Memory B cell (primary cell): ENCODE data around the gene VAPB.

Experiments
- ATAC-seq: fragments of 150-1000 bp; cut with Tn5 transposase; 2 replicates; pipeline ENCODE4 v1.10.0; 2021; ENCODE audit warnings: low read depth, mild to moderate bottlenecking, moderate library complexity
- DNase-seq, 2 donors: peaks; one replicate each; pipeline ENCODE4 v3.0.0; 2022; ENCODE audit warnings: low spot score in 2 of 2
- H3K27ac Mint-ChIP-seq: one replicate; pipeline ENCODE4 v1.8.0; 2022; ENCODE audit warnings: mild to moderate bottlenecking, moderate library complexity, mixed read lengths
- H3K27me3 Mint-ChIP-seq: one replicate; pipeline ENCODE4 v1.8.0; 2022; ENCODE audit warnings: mixed read lengths
- H3K36me3 Mint-ChIP-seq: one replicate; pipeline ENCODE4 v1.8.0; 2022; ENCODE audit warnings: mild to moderate bottlenecking, mixed read lengths
- H3K4me1 Mint-ChIP-seq: one replicate; pipeline ENCODE4 v1.8.0; 2022; ENCODE audit warnings: mixed read lengths
- H3K4me3 Mint-ChIP-seq: one replicate; pipeline ENCODE4 v1.8.0; 2022; ENCODE audit warnings: mild to moderate bottlenecking, moderate library complexity, mixed read lengths
- H3K9me3 Mint-ChIP-seq: one replicate; pipeline ENCODE4 v1.8.0; 2022; ENCODE audit warnings: mixed read lengths

The VAPB gene

DNA sequence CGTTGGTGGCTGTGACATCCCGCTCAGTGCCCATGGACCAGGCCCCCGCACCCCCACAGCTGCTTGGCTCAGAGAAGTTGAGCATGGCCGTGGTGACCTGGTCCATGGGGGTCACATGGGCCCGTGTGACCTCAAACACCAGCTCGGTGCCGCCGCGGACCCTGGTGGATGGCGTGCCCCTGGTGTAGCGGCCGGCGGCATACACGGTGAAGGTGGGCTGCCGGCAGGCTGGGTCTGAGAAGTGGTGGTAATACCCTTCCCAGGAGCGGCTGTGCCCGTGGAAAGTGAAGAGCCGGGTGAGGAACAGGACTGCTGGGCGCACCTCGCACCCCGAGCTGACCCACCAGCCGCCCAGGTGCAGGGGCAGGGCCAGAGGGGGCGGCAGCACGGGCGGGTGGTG lies 72.1 kb downstream of the VAPB start:
- no peak overlapping the region for H3K4me3 Mint-ChIP-seq
- no peaks in the 10 kb centered on the region for H3K36me3 Mint-ChIP-seq
- no peak for DNase-seq
- H3K27me3 Mint-ChIP-seq, result peaks cover 5% of the 10 kb centered on the region
- H3K9me3 Mint-ChIP-seq, result no peaks in the 10 kb centered on the region
- no peak overlapping the region for H3K27ac Mint-ChIP-seq
- no peak for ATAC-seq
- H3K4me1 Mint-ChIP-seq, result peaks cover 17% of the 10 kb centered on the region

DNA sequence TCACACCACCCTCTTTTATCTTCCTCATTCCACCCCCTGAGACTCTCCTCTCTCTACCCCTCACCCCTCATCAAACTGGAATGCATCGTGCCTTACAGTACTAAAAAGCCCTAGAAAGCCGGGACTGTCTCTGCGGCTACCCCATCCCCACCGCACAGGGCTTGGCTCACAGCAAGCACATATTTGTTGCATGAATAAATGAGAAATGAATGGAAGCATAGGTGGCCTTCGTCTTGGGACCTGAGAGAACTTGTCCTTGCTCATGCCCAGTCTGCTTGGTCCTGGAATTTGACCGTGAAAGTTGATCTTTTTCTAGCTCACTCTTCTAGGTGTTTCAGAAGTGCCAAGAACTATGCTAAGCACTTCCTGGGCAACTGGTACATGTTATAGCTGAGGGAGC lies 72.9 kb downstream of the VAPB start:
- Mint-ChIP-seq H3K27me3 (peaks cover 3% of the 10 kb centered on the region), H3K36me3 (no peaks in the 10 kb centered on the region), H3K4me3 (no peak overlapping the region), H3K9me3 (no peaks in the 10 kb centered on the region), H3K27ac (no peak overlapping the region), H3K4me1 (peaks cover 13% of the 10 kb centered on the region)
- DNase-seq (no peak), ATAC-seq (no peak)

DNA sequence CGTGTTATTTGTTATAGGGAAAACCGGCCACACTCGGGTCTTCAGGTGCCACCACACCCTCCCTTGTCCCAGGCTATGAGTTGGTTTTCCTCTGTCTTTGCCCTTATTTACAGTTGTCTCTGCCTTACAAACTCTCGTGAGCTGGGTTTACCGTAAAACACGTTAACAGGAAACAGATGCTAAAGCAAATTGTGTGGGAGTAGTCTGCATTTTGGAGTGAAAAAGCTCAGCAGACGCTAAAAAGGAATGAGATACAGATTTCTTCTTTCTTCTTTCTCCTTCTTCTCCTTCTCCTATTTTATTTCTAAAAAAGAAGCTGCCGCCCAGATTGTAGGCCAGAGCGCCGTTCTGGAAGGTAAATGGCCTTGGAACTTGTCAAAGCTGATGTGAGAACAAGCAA lies 74.2 kb downstream of the VAPB start:
- ATAC-seq, result no peak
- H3K4me3 Mint-ChIP-seq, result no peak overlapping the region
- peaks cover 3% of the 10 kb centered on the region for H3K27me3 Mint-ChIP-seq
- peaks cover 8% of the 10 kb centered on the region for H3K4me1 Mint-ChIP-seq
- no peaks in the 10 kb centered on the region for H3K36me3 Mint-ChIP-seq
- no peak for DNase-seq
- H3K9me3 Mint-ChIP-seq, result no peaks in the 10 kb centered on the region
- H3K27ac Mint-ChIP-seq, result no peak overlapping the region

DNA sequence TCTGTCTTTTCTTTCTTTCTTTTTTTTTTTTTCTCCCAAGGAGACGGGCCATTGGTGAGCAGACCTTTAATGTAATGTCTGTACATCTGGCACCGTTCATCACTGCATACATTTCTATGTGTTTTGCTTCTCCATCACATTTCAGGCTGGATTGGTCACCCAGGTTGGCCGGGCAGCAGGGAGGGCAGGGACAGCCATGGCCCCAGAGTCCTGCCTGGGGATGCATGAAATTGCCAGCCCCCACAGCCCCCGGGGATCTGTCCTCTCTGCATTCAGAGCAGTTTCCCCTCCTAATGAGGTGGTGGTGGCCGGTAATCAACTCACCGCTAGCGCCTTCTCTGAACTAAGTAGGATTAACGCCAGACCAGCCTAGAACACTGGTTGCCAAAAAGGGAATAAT lies 75.8 kb downstream of the VAPB start:
- Mint-ChIP-seq H3K4me1 (no peaks in the 10 kb centered on the region), H3K36me3 (no peaks in the 10 kb centered on the region)
- ATAC-seq, result no peak

DNA sequence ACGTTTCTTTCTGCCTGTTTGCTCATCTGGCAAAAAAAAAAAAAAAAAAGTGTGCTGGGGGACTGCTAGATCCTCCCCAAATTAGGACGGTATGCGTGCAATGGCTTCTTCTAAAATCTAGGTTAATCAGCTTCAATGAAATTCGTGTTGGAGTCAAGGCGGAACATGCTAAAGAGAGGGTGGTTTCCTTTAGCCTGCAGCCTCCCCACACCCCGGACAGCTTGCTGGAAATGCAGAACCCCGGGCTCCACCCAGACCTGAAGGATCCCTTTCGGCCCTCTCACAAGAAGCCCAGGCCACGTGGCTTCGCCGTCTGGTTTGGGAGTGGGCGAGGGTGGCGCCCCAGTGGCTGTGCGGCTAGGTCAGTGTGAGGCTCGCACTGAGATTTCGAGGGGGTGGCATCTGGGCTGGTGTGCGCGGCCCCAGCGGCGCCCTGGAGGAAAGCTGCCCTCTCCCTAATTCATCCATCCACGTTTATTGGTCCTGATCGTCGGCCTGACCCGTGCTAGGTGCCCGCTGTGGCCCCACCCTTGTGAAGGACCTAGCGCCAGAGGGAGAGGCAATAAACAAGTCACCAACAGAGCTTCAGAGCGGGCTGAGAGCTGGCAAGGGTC lies 77.2 kb downstream of the VAPB start:
- DNase-seq (no peak), ATAC-seq (no peak)
- Mint-ChIP-seq H3K4me1 (no peaks in the 10 kb centered on the region), H3K9me3 (no peaks in the 10 kb centered on the region), H3K4me3 (no peak overlapping the region), H3K27me3 (no peaks in the 10 kb centered on the region), H3K36me3 (no peaks in the 10 kb centered on the region), H3K27ac (no peak overlapping the region)

More for the DNA sequence above, 75.8 kb downstream of the VAPB start:
- DNase-seq, result no peak
- H3K27ac Mint-ChIP-seq, result no peak overlapping the region
- H3K4me3 Mint-ChIP-seq, result no peak overlapping the region
- peaks cover 3% of the 10 kb centered on the region for H3K27me3 Mint-ChIP-seq
- no peaks in the 10 kb centered on the region for H3K9me3 Mint-ChIP-seq

DNA sequence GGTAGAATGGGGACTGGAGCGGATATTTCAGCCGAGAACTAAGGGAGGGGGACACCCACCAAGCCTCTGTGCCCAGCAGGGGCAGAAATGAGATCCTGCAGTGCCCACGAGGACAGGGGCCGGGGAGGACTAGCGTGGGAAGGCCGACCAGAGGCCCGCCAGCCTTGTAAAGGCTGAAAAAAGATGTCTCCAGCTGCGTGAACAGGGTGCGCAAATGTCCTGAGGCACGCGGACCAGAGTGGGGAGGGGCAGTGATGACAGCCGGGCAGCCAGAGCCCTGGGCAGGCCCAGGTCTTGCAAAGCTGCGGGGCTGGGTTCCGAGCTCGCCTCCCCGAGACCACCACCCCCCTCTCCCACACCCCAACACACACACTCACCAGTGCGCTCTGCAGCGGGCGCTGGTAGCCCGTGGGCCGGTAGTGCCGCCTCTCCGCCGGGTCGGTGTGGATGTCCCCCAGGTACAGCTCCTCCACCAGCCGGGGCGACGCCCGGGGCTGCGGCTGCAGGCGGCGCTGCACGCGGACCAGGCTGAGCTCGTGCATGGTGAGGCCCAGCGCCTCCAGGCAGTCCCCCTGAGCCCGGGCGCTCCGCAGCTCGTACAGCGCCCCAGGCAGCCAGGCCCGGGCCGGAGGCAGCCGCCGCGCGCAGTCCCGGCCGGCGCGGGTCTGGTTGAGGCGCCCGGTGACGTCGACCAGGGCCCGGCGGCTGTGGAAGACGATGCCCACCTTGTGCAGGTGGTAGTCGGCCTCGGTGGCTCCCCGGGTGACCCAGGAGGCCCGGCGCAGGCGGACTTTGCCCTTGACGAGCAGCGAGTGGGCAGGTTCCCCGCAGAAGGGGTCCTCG lies 77.9 kb downstream of the VAPB start:
- no peak overlapping the region for H3K4me3 Mint-ChIP-seq
- no peaks in the 10 kb centered on the region for H3K36me3 Mint-ChIP-seq
- H3K27ac Mint-ChIP-seq, result no peak overlapping the region
- ATAC-seq (no peak), DNase-seq (no peak)
- no peaks in the 10 kb centered on the region for H3K4me1 Mint-ChIP-seq
- no peaks in the 10 kb centered on the region for H3K27me3 Mint-ChIP-seq
- no peaks in the 10 kb centered on the region for H3K9me3 Mint-ChIP-seq

DNA sequence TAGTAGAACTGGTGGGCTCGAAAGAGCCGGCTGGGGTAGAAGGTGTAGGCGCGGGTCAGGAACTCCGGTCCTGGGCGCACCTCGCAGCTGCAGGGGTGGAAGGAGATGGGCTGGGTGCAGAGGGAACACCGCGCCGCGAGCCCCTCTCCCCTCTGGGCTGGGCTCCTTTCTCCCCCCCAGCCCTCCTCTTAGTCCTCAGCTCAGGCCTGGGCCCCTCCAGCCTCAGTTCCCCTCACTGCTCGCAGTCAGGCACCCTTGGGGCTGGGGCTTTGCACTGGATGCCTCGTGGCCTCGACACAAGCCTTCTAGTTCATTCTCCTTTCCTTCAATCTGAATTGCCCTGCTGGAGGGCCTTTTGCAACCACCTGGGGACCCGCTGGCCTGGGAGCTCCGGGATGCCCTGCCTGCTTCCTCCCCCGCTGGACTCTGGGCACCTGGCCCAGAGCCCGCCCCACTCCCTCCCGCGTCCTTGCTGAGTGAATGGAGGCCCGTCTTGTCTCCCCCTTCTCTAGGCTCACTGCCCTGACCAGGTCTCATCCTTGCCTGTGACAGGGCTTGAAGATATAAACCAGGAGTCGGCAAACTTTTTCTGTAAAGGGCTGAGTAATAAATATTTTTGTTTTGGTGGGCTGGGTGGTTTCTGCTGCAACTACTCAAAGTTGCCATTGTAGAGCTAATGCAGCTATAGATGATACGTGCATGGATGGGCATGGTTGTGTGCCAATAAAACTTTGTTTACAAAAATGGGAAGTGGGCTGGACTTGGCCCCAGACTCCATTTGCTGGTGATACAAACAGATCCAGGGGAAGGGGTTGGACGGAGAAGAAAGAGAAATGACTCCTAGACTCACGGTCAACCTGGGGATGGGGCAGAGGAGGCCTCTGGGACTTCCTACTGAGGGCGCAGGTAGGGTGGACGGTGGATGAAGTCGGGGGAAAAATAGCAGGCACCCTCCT lies 78.8 kb downstream of the VAPB start:
- Mint-ChIP-seq H3K9me3 (no peaks in the 10 kb centered on the region), H3K4me1 (no peaks in the 10 kb centered on the region), H3K27me3 (no peaks in the 10 kb centered on the region), H3K36me3 (no peaks in the 10 kb centered on the region), H3K4me3 (no peak overlapping the region), H3K27ac (no peak overlapping the region)
- ATAC-seq (no peak), DNase-seq (no peak)

DNA sequence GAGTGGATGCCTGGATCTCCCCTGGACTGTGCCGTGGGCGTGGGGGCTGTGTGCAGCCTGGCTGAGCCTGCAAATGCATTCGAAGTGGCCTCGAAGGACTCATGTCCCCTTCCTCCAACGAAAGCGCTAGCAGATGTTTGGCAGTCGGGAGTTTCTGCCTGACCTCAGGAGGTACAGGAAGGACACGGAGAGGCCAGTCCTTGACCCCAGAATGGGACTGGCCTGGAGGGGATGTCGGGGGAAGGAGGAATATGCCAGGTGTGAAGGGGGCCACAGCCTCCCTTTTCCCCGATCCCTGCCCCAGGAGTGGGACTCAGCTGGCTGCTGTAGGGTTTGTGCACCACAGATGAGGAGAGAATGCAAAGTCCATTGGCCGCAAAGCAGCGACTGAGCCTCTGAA lies 80.6 kb downstream of the VAPB start:
- ATAC-seq, result no peak
- Mint-ChIP-seq H3K9me3 (no peaks in the 10 kb centered on the region), H3K27ac (no peak overlapping the region), H3K4me1 (no peaks in the 10 kb centered on the region), H3K27me3 (no peaks in the 10 kb centered on the region), H3K4me3 (no peak overlapping the region), H3K36me3 (no peaks in the 10 kb centered on the region)
- no peak for DNase-seq

DNA sequence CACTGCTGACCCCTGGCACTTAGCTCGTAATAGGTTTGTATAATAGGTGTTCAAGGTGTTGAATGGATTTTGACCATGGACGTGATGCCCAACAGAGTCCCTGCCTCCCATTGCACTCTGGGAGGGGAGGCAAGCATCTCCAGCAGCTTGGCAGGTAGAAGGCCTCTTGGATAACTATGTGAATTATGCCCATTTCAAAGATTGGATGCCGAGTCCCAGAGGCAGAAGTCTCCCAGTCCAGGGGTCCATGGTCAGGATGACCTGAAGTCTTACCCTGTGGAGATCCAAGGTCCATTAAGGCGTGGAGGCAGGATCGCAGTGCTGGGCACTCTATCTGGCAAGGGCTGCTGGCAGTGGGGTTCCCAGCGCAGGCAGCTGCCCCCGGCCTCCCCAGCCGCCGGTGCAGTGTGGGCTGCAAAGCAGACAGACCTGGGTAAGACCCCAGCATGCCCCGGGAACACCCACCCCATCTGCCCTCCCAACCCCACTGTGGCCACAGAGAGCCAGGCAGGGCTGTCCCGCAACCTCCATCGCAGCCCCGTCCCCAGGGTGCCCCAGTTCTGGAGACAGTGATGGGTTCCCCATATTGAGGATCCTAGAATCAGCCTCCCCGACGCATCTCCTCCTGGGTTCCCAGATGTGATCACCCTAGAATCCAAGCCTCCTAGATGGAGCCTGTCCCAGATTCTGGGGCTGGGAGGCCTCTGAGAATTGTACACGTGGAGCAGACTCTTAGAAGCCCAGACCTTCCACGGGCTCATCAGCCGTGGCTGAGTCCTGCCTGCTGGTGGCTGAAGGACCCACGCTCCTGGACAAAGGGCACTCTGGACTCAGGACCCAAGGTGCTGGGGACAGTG lies 81.5 kb downstream of the VAPB start:
- H3K27me3 Mint-ChIP-seq, result no peaks in the 10 kb centered on the region
- no peak for DNase-seq
- no peaks in the 10 kb centered on the region for H3K4me1 Mint-ChIP-seq
- no peaks in the 10 kb centered on the region for H3K36me3 Mint-ChIP-seq
- no peak for ATAC-seq
- H3K27ac Mint-ChIP-seq, result no peak overlapping the region
- H3K4me3 Mint-ChIP-seq, result no peak overlapping the region
- H3K9me3 Mint-ChIP-seq, result no peaks in the 10 kb centered on the region

DNA sequence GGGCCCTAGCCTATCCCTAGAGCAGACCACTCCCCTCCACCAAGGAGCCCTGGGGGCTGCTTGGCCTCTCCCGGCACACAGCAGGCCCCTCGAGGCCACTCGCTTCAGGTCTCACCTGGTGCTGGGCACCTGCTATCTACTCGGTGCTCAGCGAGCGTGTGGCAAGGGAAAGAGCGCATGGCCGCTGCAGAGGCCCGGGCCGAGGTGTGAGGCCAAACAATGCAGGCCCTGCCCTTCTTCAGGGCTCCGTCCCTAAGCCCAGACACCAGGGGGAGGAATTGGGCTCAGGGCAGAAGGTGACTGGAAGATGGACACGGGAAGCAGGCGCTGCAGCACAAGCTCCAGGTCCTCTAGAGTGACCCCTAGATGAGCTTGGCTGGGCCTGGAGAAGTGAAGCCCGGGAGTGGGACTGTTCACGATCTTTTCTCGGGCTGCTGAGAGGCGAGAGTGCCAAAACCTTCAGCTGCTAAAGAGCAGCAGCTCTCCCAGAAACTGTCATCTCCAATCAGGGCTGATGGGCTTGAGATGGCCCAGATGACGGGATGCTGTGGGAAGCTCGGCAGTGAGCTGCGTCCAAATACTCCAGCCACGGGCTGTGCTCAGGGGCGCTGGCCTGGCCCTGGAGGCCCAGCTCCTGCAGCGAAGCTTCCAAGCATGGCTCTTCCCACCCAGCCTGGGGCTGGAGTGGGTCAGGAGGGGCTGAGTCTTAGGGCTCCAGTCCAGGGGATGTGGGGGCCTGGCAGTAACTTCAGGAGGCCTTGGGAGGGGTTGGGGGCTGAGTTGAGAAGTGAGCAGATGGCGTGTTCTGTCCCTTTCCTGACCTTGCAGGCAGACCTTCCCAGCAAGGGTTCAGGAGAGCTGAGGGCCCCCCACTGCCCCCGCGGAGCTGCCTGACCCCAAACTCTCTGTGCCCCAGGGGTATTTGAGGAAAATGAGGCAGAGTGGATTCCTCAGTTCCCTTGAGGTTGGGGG lies 82.5 kb downstream of the VAPB start:
- Mint-ChIP-seq H3K4me3 (no peak overlapping the region), H3K9me3 (no peaks in the 10 kb centered on the region), H3K27ac (no peak overlapping the region), H3K36me3 (no peaks in the 10 kb centered on the region), H3K4me1 (no peaks in the 10 kb centered on the region), H3K27me3 (no peaks in the 10 kb centered on the region)
- ATAC-seq, result no peak
- no peak for DNase-seq

DNA sequence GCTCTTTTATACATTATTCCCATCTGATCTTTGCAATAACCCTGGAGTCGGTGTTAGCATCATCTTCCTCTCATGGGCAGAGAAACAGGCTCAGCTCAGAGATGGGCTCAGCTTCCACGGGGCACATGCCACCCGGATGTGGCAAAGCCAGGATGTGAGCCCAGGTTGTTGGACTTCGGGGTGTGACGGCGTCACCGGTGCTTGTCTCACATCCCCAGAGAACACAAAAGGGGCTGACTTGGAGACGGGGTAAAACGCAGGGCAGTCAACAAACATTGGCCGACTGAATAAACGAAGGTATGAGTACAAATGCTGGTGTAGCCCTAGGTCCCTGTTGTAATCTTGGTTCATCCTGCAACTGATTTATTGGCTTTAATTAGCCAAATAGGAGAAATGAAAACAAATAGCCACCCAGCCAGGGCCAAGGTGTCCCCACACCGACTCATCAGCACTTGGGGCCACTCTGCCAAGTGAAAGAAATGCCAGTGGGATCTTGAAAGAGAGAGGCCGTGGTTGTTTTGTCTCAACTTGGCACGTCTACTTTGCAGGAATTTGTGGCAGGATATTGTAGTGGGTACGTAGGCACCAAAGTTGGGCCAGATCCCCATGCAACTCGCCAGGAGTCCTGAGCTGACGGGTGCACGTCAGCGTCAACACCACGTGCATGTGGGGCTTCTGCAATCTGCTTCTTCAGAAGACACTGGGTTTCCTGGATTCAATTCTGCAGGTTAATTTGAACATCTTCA lies 83.4 kb downstream of the VAPB start:
- H3K4me1 Mint-ChIP-seq, result no peaks in the 10 kb centered on the region
- ATAC-seq, result no peak

More for the DNA sequence above, 83.4 kb downstream of the VAPB start:
- no peak overlapping the region for H3K4me3 Mint-ChIP-seq
- H3K36me3 Mint-ChIP-seq, result peaks cover 4% of the 10 kb centered on the region
- no peak overlapping the region for H3K27ac Mint-ChIP-seq
- no peak for DNase-seq
- peaks cover 5% of the 10 kb centered on the region for H3K9me3 Mint-ChIP-seq
- no peaks in the 10 kb centered on the region for H3K27me3 Mint-ChIP-seq
